CD4-positive, alpha-beta T cell treated with Interleukin-6 for 4 hours (primary cell): ENCODE data around the gene RBP3.
A peak's percentile ranks its signal among the peaks of the same experiment; 100 is the strongest.

Source experiments
- DNase-seq: peaks from one replicate; pipeline ENCODE4 v3.0.0-alpha.2; 2020; ENCODE audit warnings: mixed read lengths

RBP3 gene

GRCh38 chr10:47348138-47348651 is at the start of gene RBP3:
Gene RBP3 (plus strand): TSS chr10:47348363. CDS start chr10:47348485, 122 bp downstream.
- no peak for DNase-seq

DNA sequence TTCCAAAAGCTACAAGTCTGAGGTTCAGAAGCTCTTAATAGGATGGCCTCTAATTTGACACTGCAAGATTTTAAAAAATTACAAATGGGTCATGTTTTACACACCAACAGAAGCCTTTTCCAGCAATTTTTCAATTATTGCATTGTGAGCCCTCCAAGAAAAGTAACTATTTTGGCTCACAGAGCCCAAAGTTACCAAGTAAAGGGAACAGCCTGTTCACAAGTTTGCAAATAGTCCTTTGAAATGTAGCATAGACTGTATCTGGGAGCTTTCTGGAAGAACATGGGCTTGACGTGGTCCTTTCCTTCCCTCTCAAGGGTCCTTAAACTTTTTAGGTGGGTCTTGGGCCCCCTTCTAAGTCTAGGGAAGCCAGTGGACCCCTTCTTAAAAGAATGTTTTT is 49.4 kb upstream of the RBP3 start:
- DNase-seq, result no peak

GRCh38 chr10:47299611-47300428 is 48.3 kb upstream of the RBP3 start, which contains the start of gene GDF10:
Gene GDF10 (plus strand): TSS chr10:47300197. CDS start chr10:47300652, 455 bp downstream.
- peak; percentile 40 for DNase-seq

GRCh38 chr10:47300429-47300931 is 47.7 kb upstream of the RBP3 start:
- DNase-seq, result no peak

DNA sequence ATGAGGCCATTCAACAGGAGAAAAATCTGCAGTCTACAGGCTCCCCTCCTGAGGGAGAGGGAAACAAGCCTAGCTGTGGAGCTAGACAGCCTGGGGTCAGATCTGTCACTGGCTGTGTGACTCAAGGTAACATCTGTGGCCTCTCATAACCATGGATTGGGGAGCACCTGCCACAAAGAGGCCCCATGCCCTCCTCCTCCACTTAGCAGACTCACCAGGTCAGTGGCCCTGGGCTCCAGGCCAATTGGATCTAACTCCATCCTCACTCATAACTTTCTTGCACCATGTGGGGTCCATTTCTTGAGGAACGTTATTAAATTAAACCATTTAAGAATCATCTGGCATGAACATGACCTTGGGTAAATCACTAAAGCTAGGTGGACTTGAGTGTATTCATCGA is 46.3 kb upstream of the RBP3 start:
- DNase-seq, result no peak

- DNase-seq, result no peak
Measured at GRCh38 chr10:47303105-47303504, 45.1 kb upstream of the RBP3 start.

DNA sequence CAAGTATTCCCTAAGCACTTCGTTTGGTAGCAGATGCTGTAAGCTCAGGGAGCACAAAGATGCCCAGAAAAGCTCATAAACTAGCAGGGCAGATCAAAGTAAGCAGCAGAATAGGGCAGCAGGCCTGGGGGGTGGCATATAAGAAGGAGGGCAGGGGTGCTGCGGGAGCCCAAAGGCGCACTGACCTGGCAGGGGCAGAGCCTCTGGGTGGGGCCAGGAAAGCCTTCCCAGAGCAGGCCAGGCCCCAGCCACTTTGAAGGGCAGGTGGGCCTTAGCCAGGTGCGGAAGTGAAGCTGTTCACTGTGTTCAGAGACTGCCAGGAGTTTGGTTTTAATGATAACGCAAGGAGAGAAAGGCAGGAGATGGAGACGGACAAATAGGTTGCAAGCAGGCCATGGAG is 44.3 kb upstream of the RBP3 start:
- DNase-seq, result no peak

DNA sequence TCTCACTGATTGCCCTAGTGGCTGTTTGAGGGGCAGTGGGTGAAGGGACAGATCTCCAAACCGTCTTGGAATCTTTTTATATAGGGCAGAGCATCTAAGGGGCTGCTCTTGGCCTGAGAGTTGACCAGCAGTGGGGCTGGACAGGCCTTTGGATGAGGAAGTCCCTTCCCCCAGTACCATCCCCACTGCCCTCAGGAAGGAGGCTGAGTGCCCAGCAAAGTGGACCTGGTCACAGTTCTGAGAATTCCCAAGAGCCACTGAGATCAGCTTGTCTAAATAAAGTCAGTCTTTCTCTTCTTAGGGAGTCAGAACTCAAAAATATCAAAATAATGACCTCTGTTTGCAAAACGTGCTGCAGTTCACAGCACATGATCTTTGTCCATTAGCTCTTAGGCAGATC is 42.6 kb upstream of the RBP3 start:
- no peak for DNase-seq

DNA sequence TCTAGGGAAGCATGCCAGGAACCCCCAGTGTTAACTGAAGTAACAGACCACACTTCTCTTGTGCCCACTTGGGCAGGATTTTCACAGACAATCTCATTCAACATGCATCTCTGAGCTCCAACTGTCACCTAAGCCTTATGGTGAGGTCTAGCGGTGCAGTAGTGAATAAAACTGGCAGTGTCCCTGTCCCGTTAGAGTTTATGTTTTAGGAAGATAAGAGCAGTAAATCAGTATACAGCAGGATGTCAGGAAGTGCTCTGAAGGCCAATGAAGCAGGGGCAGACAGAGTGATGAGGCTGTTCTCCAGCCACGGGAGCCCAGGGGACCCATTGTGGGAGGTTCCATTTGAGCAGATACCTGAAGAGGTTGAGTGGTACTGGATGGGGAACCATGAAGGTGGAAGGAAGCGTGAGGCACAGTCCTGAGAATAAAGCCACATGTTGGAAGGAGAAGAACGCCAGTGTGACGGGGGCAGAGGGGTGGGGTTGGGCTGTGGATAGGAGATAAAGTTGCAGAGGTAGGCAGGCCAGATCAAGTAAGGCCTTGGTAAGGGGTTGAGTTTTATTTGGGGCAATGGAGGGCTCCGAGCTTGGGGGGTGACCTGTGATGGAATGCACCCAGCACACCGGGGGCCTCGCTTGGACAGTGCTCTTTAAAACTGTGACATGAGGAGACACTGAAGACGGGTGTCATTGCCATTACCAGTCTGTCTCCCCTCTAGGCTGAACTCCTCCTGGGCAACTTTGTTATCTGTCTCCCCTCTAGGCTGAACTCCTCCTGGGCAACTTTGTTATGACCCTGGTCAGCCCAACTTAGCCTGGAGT is 41.6 kb upstream of the RBP3 start:
- no peak for DNase-seq

GRCh38 chr10:47307381-47307780 is 40.8 kb upstream of the RBP3 start:
- no peak for DNase-seq

- no peak for DNase-seq
Measured at GRCh38 chr10:47308775-47309174, 39.4 kb upstream of the RBP3 start.

DNA sequence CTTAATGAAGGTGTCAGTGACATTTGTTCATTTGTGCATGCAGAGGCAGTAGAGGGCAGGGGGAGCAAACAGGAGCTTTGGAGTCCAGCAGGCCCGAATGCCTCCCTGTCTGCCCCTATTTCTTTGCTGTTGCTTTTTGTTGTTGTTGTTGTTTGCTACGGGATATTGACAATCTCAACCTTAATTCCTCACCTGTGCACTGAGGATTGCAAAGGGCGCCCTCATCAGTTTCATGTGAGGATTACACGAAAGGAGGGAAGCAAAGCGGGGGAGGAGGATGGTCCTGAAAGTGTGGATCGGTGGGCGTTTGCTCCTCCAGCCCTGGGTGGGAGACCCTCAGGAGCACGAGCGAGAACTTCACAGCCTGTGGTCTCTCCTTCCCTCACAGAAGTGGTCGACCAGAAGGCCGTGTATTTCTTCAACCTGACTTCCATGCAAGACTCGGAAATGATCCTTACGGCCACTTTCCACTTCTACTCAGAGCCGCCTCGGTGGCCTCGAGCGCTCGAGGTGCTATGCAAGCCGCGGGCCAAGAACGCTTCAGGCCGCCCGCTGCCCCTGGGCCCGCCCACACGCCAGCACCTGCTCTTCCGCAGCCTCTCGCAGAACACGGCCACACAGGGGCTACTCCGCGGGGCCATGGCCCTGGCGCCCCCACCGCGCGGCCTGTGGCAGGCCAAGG is 38.6 kb upstream of the RBP3 start:
- no peak for DNase-seq

DNA sequence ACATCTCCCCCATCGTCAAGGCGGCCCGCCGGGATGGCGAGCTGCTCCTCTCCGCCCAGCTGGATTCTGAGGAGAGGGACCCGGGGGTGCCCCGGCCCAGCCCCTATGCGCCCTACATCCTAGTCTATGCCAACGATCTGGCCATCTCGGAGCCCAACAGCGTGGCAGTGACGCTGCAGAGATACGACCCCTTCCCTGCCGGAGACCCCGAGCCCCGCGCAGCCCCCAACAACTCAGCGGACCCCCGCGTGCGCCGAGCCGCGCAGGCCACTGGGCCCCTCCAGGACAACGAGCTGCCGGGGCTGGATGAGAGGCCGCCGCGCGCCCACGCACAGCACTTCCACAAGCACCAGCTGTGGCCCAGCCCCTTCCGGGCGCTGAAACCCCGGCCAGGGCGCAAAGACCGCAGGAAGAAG is 38.1 kb upstream of the RBP3 start:
- DNase-seq, result no peak

DNA sequence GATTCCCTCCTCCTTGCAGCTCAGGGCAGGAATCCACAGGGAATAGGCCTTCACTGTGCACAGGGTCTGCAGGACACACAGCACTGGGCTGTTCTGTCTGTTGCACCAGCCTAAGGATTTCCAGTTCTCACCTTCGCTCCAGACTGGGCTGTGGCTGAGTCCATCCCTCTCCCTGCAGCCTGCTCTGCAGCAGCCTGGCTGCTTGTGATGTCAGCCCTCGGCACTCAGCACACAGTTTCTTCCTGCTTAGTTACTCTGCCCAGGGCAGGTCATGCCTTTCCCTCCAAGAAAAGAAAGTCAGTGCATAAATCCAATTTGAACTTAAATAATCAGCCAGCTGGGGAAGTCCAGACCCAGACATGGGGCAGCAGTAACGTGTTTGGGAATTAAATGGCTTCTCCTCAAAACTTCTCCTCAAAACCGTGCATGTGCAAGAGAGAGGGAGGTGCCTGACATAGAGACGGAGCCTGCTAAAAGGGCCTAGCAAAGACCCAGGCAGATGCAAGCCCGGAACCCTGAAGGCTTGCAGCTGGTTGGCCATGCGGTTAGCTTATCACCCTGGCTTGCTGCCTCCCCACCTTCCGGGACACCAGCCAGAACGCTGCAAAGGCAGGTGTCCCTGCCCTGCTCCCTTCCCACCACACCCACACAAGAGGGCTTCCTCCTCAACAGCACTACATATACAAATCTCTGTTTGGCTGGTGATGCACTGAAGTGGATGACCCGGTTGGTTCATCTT is 36.8 kb upstream of the RBP3 start:
- peak; percentile 81 for DNase-seq

- peak; percentile 91 for DNase-seq
Measured at GRCh38 chr10:47311932-47312662, 36.1 kb upstream of the RBP3 start.

- no peak for DNase-seq
Measured at GRCh38 chr10:47312663-47312995, 35.5 kb upstream of the RBP3 start.

GRCh38 chr10:47314416-47314970 is 33.7 kb upstream of the RBP3 start:
- DNase-seq, result no peak

GRCh38 chr10:47315421-47315820 is 32.7 kb upstream of the RBP3 start:
- DNase-seq, result no peak

DNA sequence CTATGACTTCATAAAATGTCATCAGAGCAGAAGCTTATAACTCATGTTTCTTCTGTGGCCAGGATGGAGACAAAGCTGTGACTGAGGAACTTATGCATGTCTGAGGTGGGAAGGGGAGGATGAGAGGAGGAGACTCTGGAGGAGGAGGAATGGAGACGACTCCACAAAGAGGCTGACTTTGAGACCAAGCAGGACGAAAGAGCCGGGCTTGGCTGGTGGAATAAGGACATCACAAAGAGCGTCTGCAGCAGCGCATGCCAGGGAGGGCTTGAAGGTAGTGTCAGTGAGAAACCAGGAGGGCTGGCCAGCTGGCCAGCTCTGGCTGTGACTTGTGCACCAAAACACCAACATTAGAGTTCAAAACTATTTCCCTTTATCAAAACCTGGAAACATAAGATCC is 32.0 kb upstream of the RBP3 start:
- DNase-seq, result no peak

GRCh38 chr10:47317251-47317650 is 30.9 kb upstream of the RBP3 start:
- DNase-seq, result no peak

DNA sequence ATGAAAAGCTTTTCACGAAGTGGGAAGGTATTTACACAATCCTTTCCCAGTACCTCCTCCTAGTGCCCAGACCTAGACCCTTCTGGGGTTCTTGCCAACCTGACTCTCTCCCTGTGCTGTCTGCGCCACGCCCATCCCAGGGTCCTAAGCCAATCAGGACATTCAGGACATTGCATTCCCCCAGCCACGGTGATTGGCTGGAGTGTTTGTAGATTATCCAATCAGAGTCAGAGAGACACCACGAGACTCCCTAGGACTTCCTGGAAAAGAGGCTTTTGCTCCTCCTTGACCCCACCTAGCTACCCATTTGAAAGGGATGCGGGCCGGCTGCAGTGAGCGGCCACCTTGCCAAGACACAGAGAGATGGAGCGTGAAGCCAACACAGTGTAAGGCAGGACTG is 29.5 kb upstream of the RBP3 start:
- DNase-seq, result no peak
